GM12873 (cell line): ENCODE data around the gene NDUFS3.

ENCODE experiments used
- CTCF ChIP-seq: IDR thresholded peaks from 2 replicates; pipeline ENCODE4 v1.5.1; 2012; ENCODE audit warnings: low read depth, mild to moderate bottlenecking, moderate library complexity, low read length, control low read depth; ENCODE audit not compliant: insufficient read depth; ENCODE audit errors: missing control alignments

The NDUFS3 gene

GRCh38 chr11:47611348-47611794 lies 32.5 kb downstream of the NDUFS3 start:
- TF ChIP-seq CTCF = no peak

DNA sequence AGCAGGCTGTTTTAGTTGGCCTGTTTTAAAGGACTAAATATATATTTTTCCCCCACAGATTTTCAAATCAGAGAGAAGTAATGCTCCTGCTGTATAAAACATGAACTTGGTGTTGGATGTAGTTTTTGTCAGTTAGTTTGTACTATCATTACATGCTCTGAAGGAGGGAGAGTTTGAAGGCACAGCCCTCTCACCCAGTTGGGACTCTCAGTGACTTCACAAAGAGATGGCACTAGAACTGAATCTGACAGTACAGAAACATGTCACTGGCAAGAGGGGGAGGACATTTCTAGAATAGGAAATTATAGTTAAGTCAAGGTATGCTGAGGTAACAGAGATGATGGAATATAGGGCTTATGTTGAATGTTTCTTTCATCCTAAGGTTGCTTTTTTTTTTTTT lies 36.4 kb downstream of the NDUFS3 start:
- no peak for TF ChIP-seq CTCF

DNA sequence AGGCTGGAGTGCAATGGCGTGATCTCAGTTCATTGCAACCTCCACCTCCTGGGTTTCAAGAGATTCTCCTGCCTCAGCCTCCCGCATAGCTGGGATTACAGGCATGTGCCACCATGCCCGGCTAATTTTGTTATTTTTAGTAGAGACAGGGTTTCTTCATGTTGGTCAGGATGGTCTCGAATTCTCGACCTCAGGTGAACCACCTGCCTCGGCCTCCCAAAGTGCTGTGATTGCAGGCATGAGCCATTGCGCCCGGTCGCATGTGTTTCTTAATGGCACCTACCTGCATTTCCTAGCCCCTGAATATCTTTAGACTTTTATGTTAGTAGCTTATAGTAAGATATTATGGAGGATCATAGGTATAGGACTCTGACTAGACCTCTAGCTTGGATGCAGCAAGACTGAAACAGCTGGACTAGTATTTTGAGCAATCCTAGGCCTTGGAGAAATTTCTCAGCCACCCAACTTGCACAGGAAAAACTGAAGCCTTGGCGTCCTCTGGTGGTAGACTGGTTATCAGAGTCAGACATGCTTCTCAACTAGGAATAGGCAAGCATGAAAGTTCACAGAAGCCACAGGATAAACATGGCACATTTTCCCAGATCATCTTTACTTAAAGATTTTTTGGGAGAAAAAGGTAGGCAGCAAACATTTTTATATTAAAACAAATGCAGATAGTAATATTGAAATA lies 38.0 kb downstream of the NDUFS3 start:
- TF ChIP-seq CTCF = peak; percentile 77

DNA sequence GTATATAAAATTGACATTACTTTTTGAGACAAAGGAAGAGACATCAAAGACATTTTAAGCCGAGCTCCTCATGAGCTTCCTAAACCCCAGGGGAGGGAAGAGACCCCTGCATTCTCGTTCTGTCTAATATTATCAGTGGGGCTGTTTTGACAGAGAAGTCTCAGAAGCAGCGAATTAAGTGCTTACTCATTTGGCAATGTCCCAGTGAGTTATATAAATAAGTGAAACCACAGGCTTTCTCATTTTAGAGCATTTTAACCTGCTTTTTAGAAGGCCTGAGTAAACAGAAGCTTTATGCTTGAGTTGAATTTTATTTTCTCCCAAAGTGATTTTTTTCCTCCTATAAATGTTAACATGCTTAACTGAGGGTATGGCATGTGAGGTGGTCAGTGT lies 38.5 kb downstream of the NDUFS3 start:
- TF ChIP-seq CTCF = no peak

- TF ChIP-seq CTCF = no peak
These were observed 42.0 kb downstream of the NDUFS3 start for GRCh38 chr11:47620836-47621378.

DNA sequence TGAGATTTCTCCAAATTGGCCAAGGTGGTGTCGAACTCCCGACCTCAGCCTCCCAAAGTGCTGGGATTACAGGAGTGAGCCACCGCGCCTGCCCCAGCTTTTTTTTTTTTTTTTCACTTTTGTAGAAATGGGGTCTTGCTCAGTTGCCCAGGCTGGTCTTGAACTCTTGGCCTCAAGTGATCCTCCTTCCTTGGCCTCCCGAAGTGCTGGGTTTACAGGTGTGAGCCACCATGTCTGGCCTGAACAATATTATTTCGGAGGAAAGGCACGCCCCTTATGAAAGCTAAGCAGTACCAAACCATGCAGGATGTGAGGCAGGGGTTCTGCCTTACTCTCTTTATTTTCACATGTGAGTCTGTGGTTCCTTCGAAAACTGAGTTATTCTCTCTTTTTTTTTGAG lies 47.4 kb downstream of the NDUFS3 start:
- no peak for TF ChIP-seq CTCF

GRCh38 chr11:47628026-47628425 lies 49.2 kb downstream of the NDUFS3 start:
- TF ChIP-seq CTCF = no peak
